ENCODE measurements around the gene SPEM3. TPM values are rescaled to one million over a fixed set of nuclear protein-coding genes. Genes with fewer than 3 reads are reported as not detected.
A peak's percentile ranks its signal among the peaks of the same experiment; 100 is the strongest.

SPEM3 gene
- total and polyA plus RNA-seq, 2 of the 13 experiments (the other 11 are each of a cell fraction or from before 2014, with no cell fraction given): not detected

GRCh38 chr17:7480089-7480384, 51.4 kb downstream of the SPEM3 start:
- no TSS peak for BruUV-seq (replicated peaks)
- ATAC-seq (no peak), DNase-seq (ENCODE audit: low spot score) (no peak), FAIRE-seq (no peak)
- intact Hi-C loops (cut with micrococcal nuclease; ENCODE audit: unreplicated experiment) (loop anchor here (5.0 kb wide), 3 partner anchors 33 to 123 kb away; partner anchors contain the start of genes CHRNB1, TMEM256 and TMEM95), in situ Hi-C loops (cut with HindIII; ENCODE audit: extremely low pct_ligation_motif_present, low pct_unique_long_range_greater_than_20kb) (no loop called here)
- H3K4me3 ChIP-seq (replicated peaks in 1 of 3; ENCODE audit: insufficient read depth in 1 of 3, low read depth in 2 of 3, low read length in 3 of 3): peak overlapping the region; percentile 69 to 86 (median 79)
- H3K9me3 ChIP-seq (ENCODE audit: low read length): no peaks in the 10 kb centered on the region
- ChIA-PET POLR2A (interaction anchor here (0.9 to 3.5 kb wide), 8 partner anchors 8 to 104 kb away, joined by 3 to 35 read pairs (median 6); partner anchors contain the start of genes CD68, CHRNB1, MPDU1 and PLSCR3), CTCF (ENCODE audit: low intra/inter-chr PET ratio, low total read pairs) (no interaction called here)
- no peaks in the 10 kb centered on the region; a peak in 2 of 5 replicates for H3K27me3 ChIP-seq (ENCODE audit: control insufficient read depth in 1 of 2, insufficient read depth in 2 of 2, low read length in 2 of 2)
- 0% methylated on average over 4 of the region's 8 CpGs for WGBS (ENCODE audit: low lambda C conversion rate)
- H3K36me3 ChIP-seq (replicated peaks in 1 of 2; ENCODE audit: control insufficient read depth in 1 of 2, insufficient read depth in 2 of 2, low read length in 2 of 2): no peaks in the 10 kb centered on the region
- peaks cover 68% of the 10 kb centered on the region for H3K4me1 ChIP-seq (ENCODE audit: insufficient read depth, low read length)
- peaks cover 44% of the 10 kb centered on the region for H3K79me2 ChIP-seq (ENCODE audit: insufficient read depth, low read length)
- no peak overlapping the region for H2AFZ ChIP-seq (ENCODE audit: low read length)
- H3K9ac ChIP-seq (ENCODE audit: insufficient read depth, low read depth, low read length): peak overlapping the region; percentile 67
- peaks cover 27% of the 10 kb centered on the region for H4K20me1 ChIP-seq (ENCODE audit: insufficient read depth, low read length)
- H3K27ac ChIP-seq (ENCODE audit: extremely low read length, insufficient read depth, low read length): peak overlapping the region; percentile 75
- peak overlapping the region; percentile 75 for H3K4me2 ChIP-seq (ENCODE audit: low read depth, low read length)
- TF ChIP-seq ZNF879 (CRISPR knock-in tag; IDR thresholded peaks at IDR 0.05): no peak
- TF ChIP-seq KDM5A (IDR thresholded peaks at IDR 0.05; ENCODE audit: borderline replicate concordance, low read length): 0 out of 2 replicates have a peak, but pooled peaks have one; percentile 12
- no peak for TF ChIP-seq TP53 (CRISPR knock-in tag; conservative IDR thresholded peaks at IDR 0.05)
- no peak for TF ChIP-seq LBX2 (CRISPR knock-in tag; IDR thresholded peaks at IDR 0.05; ENCODE audit: borderline replicate concordance)
- TF ChIP-seq ZSCAN22 (CRISPR knock-in tag; IDR thresholded peaks at IDR 0.05): no peak
- TF ChIP-seq ZFP36L1 (CRISPR knock-in tag; IDR thresholded peaks at IDR 0.05): no peak
- TF ChIP-seq ZBTB26 (CRISPR knock-in tag; IDR thresholded peaks at IDR 0.05; ENCODE audit: borderline replicate concordance): no peak
- no peak for TF ChIP-seq ZNF263 (CRISPR knock-in tag; IDR thresholded peaks at IDR 0.05)
- TF ChIP-seq CENPX (CRISPR knock-in tag; IDR thresholded peaks at IDR 0.05): no peak
- TF ChIP-seq FLYWCH1 (CRISPR knock-in tag; IDR thresholded peaks at IDR 0.05): no peak
- no peak for TF ChIP-seq SAFB2 (CRISPR knock-in tag; IDR thresholded peaks at IDR 0.05; ENCODE audit: borderline replicate concordance, low read depth)
- TF ChIP-seq CHD4 (IDR thresholded peaks at IDR 0.05; ENCODE audit: borderline replicate concordance, low read length): no peak
- TF ChIP-seq ZNF709 (CRISPR knock-in tag; IDR thresholded peaks at IDR 0.05): no peak
- 0 out of 2 replicates have a peak, but pooled peaks have one; percentile 9 for TF ChIP-seq KDM2A (CRISPR knock-in tag; IDR thresholded peaks at IDR 0.05; ENCODE audit: borderline replicate concordance, low read depth)
- no peak for TF ChIP-seq ARNTL (CRISPR knock-in tag; IDR thresholded peaks at IDR 0.05)
- no peak for TF ChIP-seq ZSCAN5A (CRISPR knock-in tag; IDR thresholded peaks at IDR 0.05; ENCODE audit: borderline replicate concordance)
- 0 out of 2 replicates have a peak, but pooled peaks have one; percentile 42 for TF ChIP-seq ZNF598 (CRISPR knock-in tag; IDR thresholded peaks at IDR 0.05; ENCODE audit: borderline replicate concordance)
- no peak for TF ChIP-seq FOXC1 (CRISPR knock-in tag; IDR thresholded peaks at IDR 0.05; ENCODE audit: borderline replicate concordance)
- TF ChIP-seq ZNF569 (CRISPR knock-in tag; IDR thresholded peaks at IDR 0.05; ENCODE audit: borderline replicate concordance): no peak
- 0 out of 2 replicates have a peak, but pooled peaks have one; percentile 5 for TF ChIP-seq ZNF280B (CRISPR knock-in tag; IDR thresholded peaks at IDR 0.05; ENCODE audit: borderline replicate concordance)
- TF ChIP-seq FOXK2 (IDR thresholded peaks at IDR 0.05): no peak
- TF ChIP-seq SP4 (CRISPR knock-in tag; IDR thresholded peaks at IDR 0.05): no peak

Measured in HepG2 (cell line).